ENCODE measurements around the gene MEF2A.

The MEF2A gene

DNA sequence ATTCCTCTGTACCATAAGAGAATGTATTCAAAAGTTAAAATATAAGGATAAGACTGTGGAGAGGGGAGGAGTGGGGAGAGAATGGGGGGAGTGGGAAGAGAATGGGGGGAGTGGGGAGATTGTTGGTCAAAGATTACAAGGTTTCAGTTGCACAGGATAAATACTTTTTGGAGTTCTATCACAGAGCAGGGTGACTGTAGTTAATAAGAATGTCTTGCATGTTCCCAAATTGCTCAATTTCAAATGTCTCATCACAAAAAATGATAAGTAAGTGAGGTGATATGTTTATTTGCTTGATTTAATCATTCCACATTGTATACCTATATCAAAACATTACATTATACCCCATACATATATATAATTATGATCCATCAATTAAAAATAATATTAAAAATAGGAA is 23.0 kb upstream of the MEF2A start:
- TF ChIP-seq REST (IDR thresholded peaks at IDR 0.05; ENCODE audit: insufficient read depth in 1 of 2, low read depth in 2 of 2, low read length in 2 of 2) = no peak
- TF ChIP-seq FOXP2 (optimal IDR thresholded peaks at IDR 0.05; ENCODE audit: borderline replicate concordance, extremely low read depth, extremely low read length, insufficient read depth) = no peak
- no peak for TF ChIP-seq POLR2AphosphoS5 (IDR thresholded peaks at IDR 0.05; ENCODE audit: low read depth, low read length)
- no peak for TF ChIP-seq SIN3A (IDR thresholded peaks at IDR 0.05; ENCODE audit: borderline replicate concordance, insufficient read depth, low read length)
- no peak for TF ChIP-seq TAF1 (IDR thresholded peaks at IDR 0.05; ENCODE audit: borderline replicate concordance, insufficient read depth, low read length)

DNA sequence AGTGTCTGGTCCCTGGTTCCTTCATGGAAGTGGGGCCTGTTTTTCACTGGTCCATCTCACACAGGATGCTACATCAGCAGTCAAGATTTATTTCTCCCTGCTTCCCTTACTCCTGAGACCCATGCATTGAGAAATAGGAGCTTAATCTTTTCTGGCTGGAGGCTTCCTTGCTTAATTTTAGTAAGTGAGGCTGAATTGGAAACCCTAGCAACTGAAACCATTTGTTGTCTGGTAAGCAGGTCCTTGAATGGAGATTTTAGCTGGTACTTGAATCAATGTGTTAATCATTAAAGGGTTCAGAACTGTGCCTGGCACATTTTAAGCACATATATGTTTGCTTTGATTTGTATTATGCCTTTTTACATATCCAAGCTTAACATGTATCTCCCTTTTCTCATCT is 20.2 kb upstream of the MEF2A start:
- no peak for TF ChIP-seq POLR2AphosphoS5 (IDR thresholded peaks at IDR 0.05; ENCODE audit: low read depth, low read length)
- no peak for TF ChIP-seq FOXP2 (optimal IDR thresholded peaks at IDR 0.05; ENCODE audit: borderline replicate concordance, extremely low read depth, extremely low read length, insufficient read depth)
- no peak for TF ChIP-seq SIN3A (IDR thresholded peaks at IDR 0.05; ENCODE audit: borderline replicate concordance, insufficient read depth, low read length)
- no peak for TF ChIP-seq REST (IDR thresholded peaks at IDR 0.05; ENCODE audit: insufficient read depth in 1 of 2, low read depth in 2 of 2, low read length in 2 of 2)
- no peak for TF ChIP-seq TAF1 (IDR thresholded peaks at IDR 0.05; ENCODE audit: borderline replicate concordance, insufficient read depth, low read length)

- TF ChIP-seq FOXP2 (optimal IDR thresholded peaks at IDR 0.05; ENCODE audit: borderline replicate concordance, extremely low read depth, extremely low read length, insufficient read depth) = no peak
Observed at GRCh38 chr15:99546441-99547100, 19.2 kb upstream of the MEF2A start.

- TF ChIP-seq TAF1 (IDR thresholded peaks at IDR 0.05; ENCODE audit: borderline replicate concordance, insufficient read depth, low read length) = no peak
- no peak for TF ChIP-seq FOXP2 (optimal IDR thresholded peaks at IDR 0.05; ENCODE audit: borderline replicate concordance, extremely low read depth, extremely low read length, insufficient read depth)
- TF ChIP-seq POLR2AphosphoS5 (IDR thresholded peaks at IDR 0.05; ENCODE audit: low read depth, low read length) = no peak
- no peak for TF ChIP-seq SIN3A (IDR thresholded peaks at IDR 0.05; ENCODE audit: borderline replicate concordance, insufficient read depth, low read length)
- no peak for TF ChIP-seq REST (IDR thresholded peaks at IDR 0.05; ENCODE audit: insufficient read depth in 1 of 2, low read depth in 2 of 2, low read length in 2 of 2)
Observed at GRCh38 chr15:99547517-99547916, 18.3 kb upstream of the MEF2A start.

DNA sequence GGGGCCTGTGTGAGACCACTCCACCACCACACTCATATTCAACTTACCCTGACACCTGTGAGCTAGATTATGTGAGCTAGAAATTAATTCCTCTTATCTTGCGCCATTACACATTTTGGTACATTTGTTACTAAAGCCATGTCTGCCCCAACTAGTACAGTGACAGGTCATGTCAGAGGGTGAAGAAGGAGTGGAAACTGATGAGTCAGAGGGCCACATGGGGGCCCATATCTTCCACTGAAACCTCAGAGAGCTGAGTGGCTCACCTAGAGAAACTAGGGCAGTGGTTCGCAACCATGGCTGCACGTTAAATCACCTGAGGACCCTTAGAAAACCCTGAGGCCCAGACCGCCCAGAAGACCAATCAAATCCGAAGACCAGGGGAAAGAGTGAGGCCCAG is 15.7 kb upstream of the MEF2A start:
- TF ChIP-seq SIN3A (IDR thresholded peaks at IDR 0.05; ENCODE audit: borderline replicate concordance, insufficient read depth, low read length) (no peak), TAF1 (IDR thresholded peaks at IDR 0.05; ENCODE audit: borderline replicate concordance, insufficient read depth, low read length) (no peak), REST (IDR thresholded peaks at IDR 0.05; ENCODE audit: insufficient read depth in 1 of 2, low read depth in 2 of 2, low read length in 2 of 2) (no peak), POLR2AphosphoS5 (IDR thresholded peaks at IDR 0.05; ENCODE audit: low read depth, low read length) (no peak), FOXP2 (optimal IDR thresholded peaks at IDR 0.05; ENCODE audit: borderline replicate concordance, extremely low read depth, extremely low read length, insufficient read depth) (no peak)
